Activated CD8-positive, alpha-beta memory T cell treated with anti-CD3 and anti-CD28 coated beads, Interleukin-2, amount 10 ng/mL, durations not matched to agents 7 days and 5 days (primary cell): ENCODE data around the gene AAMP. TPM values are rescaled to one million over a fixed set of nuclear protein-coding genes. Genes with fewer than 3 reads are reported as not detected.

Experiments used
- ATAC-seq: fragments of 150-1000 bp; cut with Tn5 transposase; one replicate; pipeline ENCODE4 v1.10.0; 2021; ENCODE audit warnings: moderate library complexity
- CTCF ChIA-PET: fragments of 350-600 bp; sonication (Branson Sonifier 250); formaldehyde crosslinking; loops from one replicate; lab custom pipeline; 2021; ENCODE audit warnings: antibody characterized with exemption; lab: Charles Lee
- DNase-seq: peaks from one replicate; pipeline ENCODE4 v3.0.0-alpha.2; 2020
- H3K27ac Mint-ChIP-seq: one replicate; pipeline ENCODE4 v1.8.0; 2021; ENCODE audit warnings: mild to moderate bottlenecking, mixed read lengths
- H3K27me3 Mint-ChIP-seq: one replicate; pipeline ENCODE4 v1.8.0; 2021; ENCODE audit warnings: mixed read lengths
- H3K36me3 Mint-ChIP-seq: one replicate; pipeline ENCODE4 v1.8.0; 2021; ENCODE audit warnings: mild to moderate bottlenecking, mixed read lengths
- H3K4me1 Mint-ChIP-seq: one replicate; pipeline ENCODE4 v1.8.0; 2021; ENCODE audit warnings: mixed read lengths
- H3K4me3 Mint-ChIP-seq: one replicate; pipeline ENCODE4 v1.8.0; 2021; ENCODE audit warnings: mild to moderate bottlenecking, moderate library complexity, mixed read lengths
- H3K9me3 Mint-ChIP-seq: one replicate; pipeline ENCODE4 v1.8.0; 2022; ENCODE audit warnings: low read depth, mixed read lengths
- total RNA-seq, 2 experiments: library from RNA; stranded (reverse); gene quantifications; one replicate each; pipeline ENCODE4 v1.2.3, GENCODE V29; 2021

AAMP gene
- total RNA-seq, 2 experiments from 2014 or later: 49.5 to 61.4 TPM

DNA sequence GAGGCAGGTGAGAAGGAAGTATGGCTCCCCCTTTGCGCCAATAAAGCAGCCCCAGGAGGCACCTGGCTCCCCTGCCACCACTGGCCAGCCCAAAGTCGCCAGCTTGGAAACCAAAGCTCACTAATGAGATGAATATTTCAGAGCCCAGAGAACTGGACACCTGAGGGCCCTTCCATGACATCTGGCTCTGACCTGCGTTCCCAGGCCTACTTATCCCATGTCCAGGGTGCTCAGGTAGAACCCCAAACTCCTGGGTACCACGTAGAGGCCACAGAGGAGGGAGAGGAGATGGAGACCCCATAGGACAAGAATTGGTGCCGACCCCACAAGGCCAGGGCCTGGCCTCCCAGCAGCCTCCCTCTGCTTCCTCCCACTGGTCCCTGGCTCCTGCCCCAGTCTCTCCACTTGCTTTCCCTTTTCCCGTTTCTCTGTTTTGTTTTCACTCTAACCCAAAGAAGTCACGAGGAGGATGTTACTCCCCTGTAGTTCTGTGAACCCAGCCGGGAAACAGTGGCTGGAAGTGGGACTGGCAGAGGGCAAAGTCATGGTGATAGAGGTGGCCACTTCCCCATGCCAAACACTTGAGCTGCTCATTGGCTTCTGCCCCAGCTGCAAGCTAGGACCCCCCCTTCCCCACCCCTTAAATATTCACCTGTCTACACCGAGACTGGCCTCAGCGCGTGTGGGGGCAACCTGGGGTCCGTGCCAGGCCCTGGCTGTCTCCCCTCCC is 21.5 kb upstream of the AAMP start:
- CTCF ChIA-PET: interaction anchor here (1.0 to 15.3 kb wide), 12 partner anchors 9 to 556 kb away, joined by 3 to 243 read pairs (median 6); partner anchors contain the start of genes AAMP, CATIP and PNKD
- DNase-seq (no peak), ATAC-seq (no peak)
- Mint-ChIP-seq H3K36me3 (peaks cover 2% of the 10 kb centered on the region), H3K9me3 (no peaks in the 10 kb centered on the region), H3K27ac (peak overlapping the region; percentile 91), H3K4me1 (peaks cover 70% of the 10 kb centered on the region), H3K27me3 (no peaks in the 10 kb centered on the region), H3K4me3 (peak overlapping the region; percentile 86)

DNA sequence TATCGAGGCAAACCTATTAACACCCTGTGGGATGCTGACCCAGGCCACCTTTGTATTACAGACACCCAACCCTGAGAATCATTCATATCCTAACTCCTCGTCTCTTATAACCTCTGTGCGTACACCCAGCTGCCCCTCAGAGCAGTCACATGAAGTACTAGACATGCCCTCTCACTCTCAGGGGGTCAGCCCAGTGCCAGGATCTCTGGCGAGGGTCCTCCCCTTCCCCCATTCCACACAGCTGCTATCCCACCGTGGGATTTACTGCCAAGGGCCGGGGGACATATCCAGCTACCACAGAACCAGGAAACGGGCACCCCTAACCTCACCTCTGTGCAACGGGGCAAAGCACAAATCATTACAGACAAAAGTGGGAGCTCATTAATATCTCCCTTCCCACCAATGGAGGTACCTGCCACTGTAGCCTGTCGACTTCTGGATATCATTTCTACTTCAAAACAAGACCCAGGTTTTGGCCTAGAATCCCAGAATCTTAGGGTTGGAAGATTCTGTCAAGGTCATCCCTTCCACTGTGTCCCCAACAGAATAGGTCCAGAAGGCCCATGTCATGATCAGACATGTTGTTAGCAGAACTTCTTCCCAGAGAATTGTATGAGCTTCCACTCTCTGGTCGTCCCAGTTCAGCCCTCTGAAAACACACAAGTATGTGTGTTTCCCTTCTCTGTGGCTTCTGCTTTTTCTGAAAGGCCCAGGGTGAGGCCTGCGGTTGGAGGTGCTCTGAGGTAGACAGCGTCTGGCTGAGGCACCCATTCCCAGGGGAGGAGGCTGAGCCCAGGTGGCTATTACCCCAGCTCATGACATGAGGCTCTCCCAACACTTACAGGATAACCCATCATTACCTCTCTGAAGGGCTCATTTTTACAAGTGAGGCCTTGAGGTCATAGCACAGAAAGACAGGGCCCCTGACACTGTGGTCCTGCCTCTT is 20.7 kb upstream of the AAMP start:
- ATAC-seq (no peak), DNase-seq (peak; percentile 74)
- peak overlapping the region; percentile 91 for H3K27ac Mint-ChIP-seq
- H3K36me3 Mint-ChIP-seq: peaks cover 3% of the 10 kb centered on the region
- H3K9me3 Mint-ChIP-seq: no peaks in the 10 kb centered on the region
- H3K4me3 Mint-ChIP-seq: peak overlapping the region; percentile 86
- H3K27me3 Mint-ChIP-seq: no peaks in the 10 kb centered on the region
- CTCF ChIA-PET: interaction anchor here (1.0 to 15.3 kb wide), 13 partner anchors 8 to 557 kb away, joined by 3 to 243 read pairs (median 5); partner anchors contain the start of genes AAMP, CATIP and PNKD
- peaks cover 77% of the 10 kb centered on the region for H3K4me1 Mint-ChIP-seq

DNA sequence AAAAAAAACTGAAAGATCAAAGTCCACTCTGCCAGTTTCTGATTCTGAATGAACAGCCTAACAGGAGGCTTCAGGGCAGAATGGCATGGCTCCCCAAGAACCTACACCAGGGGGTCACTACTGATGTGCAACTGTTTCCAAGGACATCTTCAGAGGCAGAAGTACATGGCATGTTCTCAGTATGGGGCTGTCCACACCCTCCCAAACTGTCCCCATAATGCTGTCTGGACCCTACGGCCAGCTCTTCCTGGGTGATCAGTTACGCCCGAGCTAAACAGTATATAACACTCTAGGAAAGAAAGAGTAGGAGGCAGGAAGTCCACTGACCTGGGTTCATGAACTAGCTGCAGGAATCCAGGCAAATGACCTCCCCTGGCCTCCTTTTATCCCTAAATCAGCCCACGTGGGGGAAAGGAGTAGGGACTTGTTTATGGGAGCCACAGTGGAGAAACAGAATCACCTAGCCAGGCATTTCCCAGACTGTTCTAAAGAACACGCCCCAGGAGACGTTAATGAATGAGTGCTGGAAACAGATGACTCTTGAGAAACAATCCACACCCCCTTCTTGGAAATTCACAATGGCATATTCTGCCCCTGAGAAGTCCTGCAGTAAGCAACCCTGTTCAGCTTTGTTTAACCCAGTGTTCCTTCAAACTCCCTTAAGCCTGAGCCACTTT is 19.8 kb upstream of the AAMP start:
- peak overlapping the region; percentile 91 for H3K27ac Mint-ChIP-seq
- ATAC-seq (no peak), DNase-seq (no peak)
- H3K4me1 Mint-ChIP-seq: peaks cover 79% of the 10 kb centered on the region
- H3K36me3 Mint-ChIP-seq: peaks cover 3% of the 10 kb centered on the region
- H3K9me3 Mint-ChIP-seq: no peaks in the 10 kb centered on the region
- H3K27me3 Mint-ChIP-seq: no peaks in the 10 kb centered on the region
- CTCF ChIA-PET: interaction anchor here (0.6 to 15.3 kb wide), 11 partner anchors 10 to 495 kb away, joined by 3 to 243 read pairs (median 5); partner anchors contain the start of genes AAMP, CATIP and PNKD
- H3K4me3 Mint-ChIP-seq: peak overlapping the region; percentile 86

- Mint-ChIP-seq H3K4me1 (peaks cover 77% of the 10 kb centered on the region), H3K27ac (peak overlapping the region; percentile 98), H3K4me3 (peak overlapping the region; percentile 86), H3K27me3 (no peaks in the 10 kb centered on the region), H3K9me3 (no peaks in the 10 kb centered on the region), H3K36me3 (peaks cover 3% of the 10 kb centered on the region)
- peak; percentile 76 for ATAC-seq
- peak; percentile 91 for DNase-seq
- CTCF ChIA-PET: interaction anchor here (1.0 to 15.3 kb wide), 14 partner anchors 9 to 590 kb away, joined by 3 to 243 read pairs (median 6); partner anchors contain the start of genes AAMP, CATIP and PNKD
These were observed 16.9 kb upstream of the AAMP start for GRCh38 chr2:218286570-218287459.

DNA sequence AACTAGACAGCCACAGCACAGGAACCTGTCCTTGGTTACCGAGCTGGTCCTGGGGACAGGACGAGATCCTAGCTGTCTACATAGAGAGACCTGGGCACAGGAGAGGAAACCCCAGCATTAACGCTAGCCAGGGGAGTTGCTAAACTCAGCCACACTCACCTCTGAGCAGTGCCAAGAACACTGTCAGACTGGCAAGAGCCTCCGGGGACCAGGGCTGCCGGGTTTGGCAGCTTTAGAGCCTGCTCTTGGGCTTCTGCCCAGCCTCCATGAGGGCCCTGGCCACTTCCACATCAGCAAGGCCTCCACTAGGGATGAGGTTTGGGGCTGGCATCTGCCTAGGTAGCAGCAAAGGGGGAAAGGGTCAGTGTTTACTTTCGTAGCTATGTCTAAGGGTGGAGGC is 15.7 kb upstream of the AAMP start:
- CTCF ChIA-PET: interaction anchor here (0.8 to 15.3 kb wide), 10 partner anchors 8 to 591 kb away, joined by 3 to 243 read pairs (median 10); partner anchors contain the start of genes AAMP, CATIP and PNKD
- H3K27ac Mint-ChIP-seq: peak overlapping the region; percentile 98
- H3K4me1 Mint-ChIP-seq: peaks cover 69% of the 10 kb centered on the region
- H3K36me3 Mint-ChIP-seq: peaks cover 7% of the 10 kb centered on the region
- peak overlapping the region; percentile 86 for H3K4me3 Mint-ChIP-seq
- no peak for ATAC-seq
- no peaks in the 10 kb centered on the region for H3K27me3 Mint-ChIP-seq
- DNase-seq: no peak
- H3K9me3 Mint-ChIP-seq: no peaks in the 10 kb centered on the region

GRCh38 chr2:218284106-218284811 is 14.3 kb upstream of the AAMP start:
- DNase-seq (peak; percentile 90), ATAC-seq (peak; percentile 64)
- H3K4me3 Mint-ChIP-seq: peak overlapping the region; percentile 66
- H3K27me3 Mint-ChIP-seq: no peaks in the 10 kb centered on the region
- CTCF ChIA-PET: interaction anchor here (0.7 to 15.3 kb wide), 11 partner anchors 8 to 614 kb away, joined by 3 to 243 read pairs (median 6); partner anchors contain the start of genes AAMP, CATIP, CTDSP1 and PNKD
- H3K36me3 Mint-ChIP-seq: peaks cover 9% of the 10 kb centered on the region
- no peaks in the 10 kb centered on the region for H3K9me3 Mint-ChIP-seq
- H3K27ac Mint-ChIP-seq: peak overlapping the region; percentile 98
- H3K4me1 Mint-ChIP-seq: peaks cover 57% of the 10 kb centered on the region

DNA sequence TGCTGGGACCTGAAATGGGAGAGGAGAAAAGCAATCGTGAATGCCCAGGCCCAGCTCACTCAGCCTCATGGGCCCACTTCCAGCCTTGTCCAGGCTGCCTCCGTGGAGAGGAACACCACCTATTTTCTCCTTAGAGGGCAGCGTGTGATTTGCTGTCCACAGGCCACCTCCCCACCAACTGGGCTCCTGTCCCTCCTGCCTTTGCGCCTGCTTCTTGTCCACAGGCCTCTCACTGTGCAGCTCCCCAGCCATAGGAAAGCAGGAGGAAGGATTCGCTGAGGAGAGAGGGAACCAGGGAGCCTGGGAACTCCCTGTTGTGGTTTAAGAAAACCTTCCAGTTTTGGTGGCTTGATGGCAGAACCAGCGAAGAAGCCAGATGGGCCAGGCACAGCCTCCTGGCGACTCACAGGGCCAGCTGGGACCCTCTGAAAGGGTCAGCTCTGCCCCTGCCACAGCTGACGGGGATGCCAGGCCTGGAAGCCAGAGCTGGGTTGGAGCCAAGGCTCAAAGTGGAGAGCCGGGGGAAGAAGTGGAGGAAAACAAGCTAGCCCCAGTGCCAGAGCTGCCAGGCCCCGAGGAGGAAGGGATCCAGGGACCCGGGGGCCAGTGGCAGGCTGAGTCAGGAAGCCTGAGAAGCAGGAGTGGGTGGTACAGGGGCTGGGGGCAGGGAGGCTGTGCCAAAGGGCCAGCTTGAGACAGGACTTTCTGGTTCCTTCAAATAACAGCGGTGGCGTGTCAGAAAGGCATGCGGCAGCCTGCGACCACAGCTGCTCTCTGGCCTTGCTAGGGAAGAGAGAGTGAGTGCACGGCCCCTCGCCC is 12.4 kb upstream of the AAMP start:
- Mint-ChIP-seq H3K27ac (peak overlapping the region; percentile 98), H3K36me3 (peaks cover 16% of the 10 kb centered on the region), H3K27me3 (no peaks in the 10 kb centered on the region), H3K4me1 (peaks cover 41% of the 10 kb centered on the region), H3K9me3 (no peaks in the 10 kb centered on the region), H3K4me3 (no peak overlapping the region)
- CTCF ChIA-PET: interaction anchor here (2.3 to 15.3 kb wide), 3 partner anchors 9 to 118 kb away, joined by 6 to 243 read pairs (median 9); partner anchors contain the start of genes AAMP, CTDSP1, PNKD and TMBIM1
- no peak for DNase-seq
- no peak for ATAC-seq

- Mint-ChIP-seq H3K4me1 (peaks cover 32% of the 10 kb centered on the region), H3K27me3 (no peaks in the 10 kb centered on the region), H3K9me3 (no peaks in the 10 kb centered on the region), H3K36me3 (peaks cover 22% of the 10 kb centered on the region), H3K27ac (peak overlapping the region; percentile 47), H3K4me3 (no peak overlapping the region)
- CTCF ChIA-PET: interaction anchor here (1.1 to 2.5 kb wide), 3 partner anchors 10 to 12 kb away, joined by 3 to 9 read pairs (median 5); partner anchors contain the start of gene TMBIM1
- ATAC-seq: no peak
- no peak for DNase-seq
These were observed 11.5 kb upstream of the AAMP start for GRCh38 chr2:218281449-218281848.

- Mint-ChIP-seq H3K27ac (no peak overlapping the region), H3K27me3 (no peaks in the 10 kb centered on the region), H3K9me3 (no peaks in the 10 kb centered on the region), H3K4me1 (peaks cover 23% of the 10 kb centered on the region), H3K4me3 (no peak overlapping the region), H3K36me3 (peaks cover 26% of the 10 kb centered on the region)
- CTCF ChIA-PET: interaction anchor here (1.1 to 1.5 kb wide), 2 partner anchors 9 to 13 kb away, joined by 3 to 5 read pairs; no protein-coding TSS in a partner anchor
- DNase-seq (no peak), ATAC-seq (no peak)
These were observed 10.4 kb upstream of the AAMP start for GRCh38 chr2:218280260-218280870.

- Mint-ChIP-seq H3K27ac (peak overlapping the region; percentile 39), H3K9me3 (no peaks in the 10 kb centered on the region), H3K4me1 (peaks cover 8% of the 10 kb centered on the region), H3K4me3 (no peak overlapping the region), H3K27me3 (no peaks in the 10 kb centered on the region), H3K36me3 (peaks cover 29% of the 10 kb centered on the region)
- CTCF ChIA-PET: no interaction called here
- no peak for DNase-seq
- ATAC-seq: no peak
These were observed 8.8 kb upstream of the AAMP start for GRCh38 chr2:218278531-218279360.
